Colonic mucosa (tissue), 4 donors: ENCODE data around the gene TMED10. TPM values are rescaled to one million over a fixed set of nuclear protein-coding genes. Genes with fewer than 3 reads are reported as not detected.

ENCODE experiments used
- DNase-seq: peaks from one replicate; pipeline ENCODE4 v3.0.0-alpha.2; 2020
- H3K27ac ChIP-seq: fragments of 200-600 bp; one replicate; pipeline ENCODE4 v1.8.0; 2021
- H3K27me3 ChIP-seq: fragments of 200-600 bp; one replicate; pipeline ENCODE4 v1.8.0; 2021
- H3K36me3 ChIP-seq: fragments of 200-600 bp; one replicate; pipeline ENCODE4 v1.8.0; 2021
- H3K4me1 ChIP-seq: fragments of 200-600 bp; one replicate; pipeline ENCODE4 v1.8.0; 2021; ENCODE audit warnings: mild to moderate bottlenecking
- H3K4me3 ChIP-seq: fragments of 200-600 bp; one replicate; pipeline ENCODE4 v1.8.0; 2021
- H3K9ac ChIP-seq, 2 donors: one replicate each; pipeline ENCODE4 v1.7.0; 2013; ENCODE audit warnings: control low read depth in 2 of 2, low read depth in 2 of 2, low read length in 2 of 2
- H3K9me3 ChIP-seq: fragments of 200-600 bp; one replicate; pipeline ENCODE4 v1.8.0; 2021
- intact Hi-C: fragments of 100-400 bp; cut with DNase I; formaldehyde crosslinking; loops from one replicate; pipeline ENCODE4 v1.14.1; 2022
- total RNA-seq, 2 donors: library from RNA; stranded (reverse); fragmentation: NEBNext Ultra II Directional in 1 of 2; extraction: Animal tissue kit (Norgen Biotek cat#: 25700) in 1 of 2; gene quantifications; one replicate each; pipeline ENCODE4 v1.2.1, GENCODE V29; 2021
- TF ChIP-seq, protein P1 (sequence below): fragments of 200-600 bp; IDR thresholded peaks from one replicate; pipeline ENCODE4 v1.8.0; 2022; ENCODE audit warnings: antibody characterized with exemption, mild to moderate bottlenecking
- donor health status: healthy.
- donor health status: DM: no; HTN: no; CAD: no.
- donor health status: DM: no; HTN: no; CAD: no.

The TMED10 gene
- total RNA-seq, result 100 to 1,000 TPM; 387 to 432 TPM

DNA sequence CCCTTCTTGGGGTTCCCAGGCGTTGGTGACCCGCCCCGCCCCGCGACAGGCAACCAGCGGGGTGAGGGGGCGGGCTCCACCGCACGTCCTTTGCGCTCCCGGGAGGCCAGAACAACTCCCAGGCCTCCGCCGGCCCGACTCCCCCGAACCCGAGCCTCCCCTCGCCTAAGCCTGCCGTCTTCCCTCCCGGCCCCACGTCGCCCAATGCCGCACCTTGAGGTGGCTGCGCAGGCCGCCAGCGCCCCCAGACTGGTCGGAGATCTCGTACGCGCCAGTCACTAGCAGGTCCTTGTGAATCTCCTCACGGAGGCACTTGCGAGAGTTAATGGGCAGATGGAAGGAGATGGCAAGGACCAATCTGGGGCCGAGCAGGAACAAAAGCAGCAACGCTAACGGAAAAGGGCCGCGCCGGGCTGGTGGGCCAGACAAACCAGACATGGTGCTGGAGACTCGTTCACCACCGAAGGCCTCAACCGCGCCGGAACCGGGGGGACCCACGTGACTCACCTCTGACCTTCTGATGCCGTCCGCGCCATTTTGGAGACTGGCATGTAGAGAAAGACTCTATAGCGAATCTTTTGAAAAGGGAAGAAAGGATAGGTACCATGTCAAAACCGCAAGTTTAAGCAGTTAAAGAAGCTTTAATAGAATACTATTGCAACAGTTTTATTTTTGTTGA is at the start of gene TMED10:
TSS of gene TMED10 (minus strand) at position 471 of the 679 bp plus-strand sequence. CDS start at position 438, 33 bp downstream.
- H3K36me3 ChIP-seq, result no peaks in the 10 kb centered on the region
- TF ChIP-seq, protein P1, sequence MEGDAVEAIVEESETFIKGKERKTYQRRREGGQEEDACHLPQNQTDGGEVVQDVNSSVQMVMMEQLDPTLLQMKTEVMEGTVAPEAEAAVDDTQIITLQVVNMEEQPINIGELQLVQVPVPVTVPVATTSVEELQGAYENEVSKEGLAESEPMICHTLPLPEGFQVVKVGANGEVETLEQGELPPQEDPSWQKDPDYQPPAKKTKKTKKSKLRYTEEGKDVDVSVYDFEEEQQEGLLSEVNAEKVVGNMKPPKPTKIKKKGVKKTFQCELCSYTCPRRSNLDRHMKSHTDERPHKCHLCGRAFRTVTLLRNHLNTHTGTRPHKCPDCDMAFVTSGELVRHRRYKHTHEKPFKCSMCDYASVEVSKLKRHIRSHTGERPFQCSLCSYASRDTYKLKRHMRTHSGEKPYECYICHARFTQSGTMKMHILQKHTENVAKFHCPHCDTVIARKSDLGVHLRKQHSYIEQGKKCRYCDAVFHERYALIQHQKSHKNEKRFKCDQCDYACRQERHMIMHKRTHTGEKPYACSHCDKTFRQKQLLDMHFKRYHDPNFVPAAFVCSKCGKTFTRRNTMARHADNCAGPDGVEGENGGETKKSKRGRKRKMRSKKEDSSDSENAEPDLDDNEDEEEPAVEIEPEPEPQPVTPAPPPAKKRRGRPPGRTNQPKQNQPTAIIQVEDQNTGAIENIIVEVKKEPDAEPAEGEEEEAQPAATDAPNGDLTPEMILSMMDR, result no peak
- DNase-seq, result peak; percentile 94
- peak within 1 kb of the TSS; percentile 97 for H3K4me3 ChIP-seq
- intact Hi-C loops, result no loop called here
- H3K9ac ChIP-seq, result peak within 1 kb of the TSS; percentile 95 to 97
- H3K4me1 ChIP-seq, result peaks cover 18% of the 10 kb centered on the region
- H3K9me3 ChIP-seq, result no peaks in the 10 kb centered on the region
- H3K27ac ChIP-seq, result peak within 1 kb of the TSS; percentile 98
- H3K27me3 ChIP-seq, result no peaks in the 10 kb centered on the region

DNA sequence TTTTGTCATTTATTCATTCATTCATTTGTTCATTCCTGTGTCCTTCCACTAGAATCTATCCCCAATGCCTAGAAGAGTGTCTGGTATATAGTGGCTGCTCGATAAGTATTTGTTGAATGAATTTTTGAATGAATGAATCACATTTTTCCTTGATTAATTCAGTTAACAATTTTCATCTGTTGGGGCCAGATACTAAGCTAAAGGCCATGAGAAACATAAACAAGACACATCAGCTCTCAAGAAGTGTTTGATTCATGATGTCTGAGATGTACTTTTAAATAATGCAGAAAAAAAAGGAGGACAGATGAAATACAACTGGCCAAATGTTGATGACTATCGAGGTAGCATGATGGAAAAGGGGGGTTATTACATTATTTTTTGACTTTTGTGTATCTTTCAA is 48.1 kb upstream of the TMED10 start:
- TF ChIP-seq, protein P1, result no peak
- H3K27ac ChIP-seq, result no peak overlapping the region
- intact Hi-C loops, result no loop called here

DNA sequence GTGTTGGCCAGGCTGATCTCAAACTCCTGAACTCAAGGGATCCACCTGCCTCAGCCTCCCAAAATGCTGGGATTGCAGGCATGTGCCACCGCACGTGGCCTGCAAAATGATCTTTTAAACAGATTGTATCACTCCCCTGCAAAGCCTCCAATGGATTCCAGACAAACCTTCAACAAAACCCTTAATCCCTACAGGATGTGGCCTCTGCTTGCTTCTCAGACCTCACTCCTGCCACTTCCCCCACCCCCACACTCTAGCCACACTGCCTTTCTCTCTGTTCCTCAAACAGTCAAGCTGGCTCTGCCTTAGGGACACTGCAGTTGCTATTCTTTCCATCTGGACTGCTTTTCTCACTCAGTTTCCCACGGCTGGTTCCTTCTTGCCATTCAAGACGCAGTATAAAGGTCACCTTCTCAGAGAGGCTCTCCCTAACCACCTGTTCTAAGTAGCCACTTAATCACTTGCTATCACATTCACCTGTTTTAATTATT is 47.3 kb upstream of the TMED10 start:
- intact Hi-C loops, result no loop called here
- Histone ChIP-seq H3K27ac (no peak overlapping the region), H3K9ac (no peak overlapping the region), H3K36me3 (no peaks in the 10 kb centered on the region), H3K4me3 (no peak overlapping the region), H3K4me1 (no peaks in the 10 kb centered on the region), H3K27me3 (no peaks in the 10 kb centered on the region), H3K9me3 (no peaks in the 10 kb centered on the region)
- DNase-seq, result peak; percentile 36
- TF ChIP-seq, protein P1, result no peak

More for the DNA sequence above, 48.1 kb upstream of the TMED10 start:
- Histone ChIP-seq H3K4me3 (no peak overlapping the region), H3K9me3 (no peaks in the 10 kb centered on the region), H3K36me3 (no peaks in the 10 kb centered on the region), H3K4me1 (peaks cover 2% of the 10 kb centered on the region), H3K27me3 (no peaks in the 10 kb centered on the region), H3K9ac (no peak overlapping the region)
- DNase-seq, result no peak

DNA sequence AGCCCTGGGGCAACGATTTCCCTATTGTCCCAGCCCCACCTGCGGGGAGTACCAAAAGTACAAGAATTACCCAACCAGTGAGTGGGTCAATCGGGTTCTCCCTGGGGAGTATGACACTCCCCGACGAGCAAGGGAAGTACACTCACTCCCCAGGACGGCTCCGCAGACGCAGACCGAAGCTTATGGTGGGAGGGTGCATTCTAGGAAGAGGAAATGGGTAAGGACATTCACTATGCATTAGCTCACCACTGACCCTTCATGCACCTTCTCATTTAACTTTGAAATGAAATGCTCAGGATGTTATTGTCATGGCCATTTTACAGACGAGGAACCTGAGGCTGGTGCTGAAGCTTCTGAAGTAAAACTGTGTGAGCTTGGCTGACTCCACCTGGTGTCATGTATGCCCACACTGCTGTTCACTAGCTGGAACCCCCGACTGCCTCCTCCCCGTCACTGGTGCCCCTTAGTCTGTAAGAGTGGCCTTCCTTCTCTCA is 45.8 kb upstream of the TMED10 start:
- no peak overlapping the region for H3K27ac ChIP-seq
- intact Hi-C loops, result no loop called here
- no peaks in the 10 kb centered on the region for H3K36me3 ChIP-seq
- H3K9me3 ChIP-seq, result no peaks in the 10 kb centered on the region
- no peak for DNase-seq
- no peaks in the 10 kb centered on the region for H3K4me1 ChIP-seq
- no peaks in the 10 kb centered on the region for H3K27me3 ChIP-seq
- TF ChIP-seq, protein P1, result no peak
- no peak overlapping the region for H3K4me3 ChIP-seq
- H3K9ac ChIP-seq, result peak overlapping the region in 1 of 2 donors; percentile 2

DNA sequence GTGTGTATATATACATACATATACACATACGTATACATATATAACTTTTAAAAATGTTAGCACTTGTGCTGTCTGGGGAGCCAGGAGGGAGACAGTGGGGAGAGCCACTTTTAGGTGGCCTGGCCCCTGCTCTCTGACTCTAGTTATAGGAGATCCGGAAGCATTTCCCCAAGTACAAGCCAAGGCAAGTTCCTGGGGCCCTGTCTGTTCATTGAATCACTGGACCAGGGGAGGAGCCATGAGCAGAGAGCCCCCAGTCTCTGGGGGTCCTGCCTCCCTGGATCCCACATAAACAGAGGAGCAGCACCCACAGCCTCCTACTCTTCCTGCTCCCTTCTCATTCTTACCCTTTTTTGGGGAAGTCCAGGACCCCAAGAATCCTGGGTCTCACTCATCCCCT is 45.4 kb upstream of the TMED10 start:
- Histone ChIP-seq H3K4me3 (no peak overlapping the region), H3K36me3 (no peaks in the 10 kb centered on the region), H3K9ac (no peak overlapping the region), H3K9me3 (no peaks in the 10 kb centered on the region), H3K4me1 (no peaks in the 10 kb centered on the region), H3K27ac (no peak overlapping the region), H3K27me3 (no peaks in the 10 kb centered on the region)
- intact Hi-C loops, result no loop called here
- DNase-seq, result no peak
- TF ChIP-seq, protein P1, result no peak
